Mesenchymal stem cell (in vitro differentiated cells and primary cell): ENCODE measurements around the gene CDC20.

ENCODE experiments used
- DNase-seq: peaks from one replicate; pipeline ENCODE4 v3.0.0-alpha.2; 2013
- H2AFZ ChIP-seq: one replicate; pipeline ENCODE4 v1.6.1; 2013; ENCODE audit warnings: low read depth, mild to moderate bottlenecking, control low read depth, inconsistent platforms, low read length, moderate library complexity
- H2AK5ac ChIP-seq: 2 replicates; pipeline ENCODE4 v1.6.1; 2013; ENCODE audit warnings: low read length, moderate library complexity, mild to moderate bottlenecking, inconsistent platforms; ENCODE audit not compliant: severe bottlenecking
- H2BK120ac ChIP-seq: one replicate; pipeline ENCODE4 v1.6.1; 2013; ENCODE audit warnings: low read depth, mild to moderate bottlenecking, inconsistent platforms, low read length, moderate library complexity
- H2BK12ac ChIP-seq, 2 experiments: one replicate each; pipeline ENCODE4 v1.6.1; 2013; ENCODE audit warnings: inconsistent platforms in 2 of 2, low read length in 2 of 2, mild to moderate bottlenecking in 2 of 2, moderate library complexity in 2 of 2, control low read depth in 1 of 2
- H2BK15ac ChIP-seq: one replicate; pipeline ENCODE4 v1.6.1; 2013; ENCODE audit warnings: mild to moderate bottlenecking, low read depth, inconsistent platforms; ENCODE audit not compliant: poor library complexity, severe bottlenecking
- H2BK5ac ChIP-seq: 2 replicates; pipeline ENCODE4 v1.6.1; 2013; ENCODE audit warnings: low read depth, mild to moderate bottlenecking, low read length, control low read depth, inconsistent platforms; ENCODE audit not compliant: poor library complexity, severe bottlenecking
- H3K14ac ChIP-seq, 2 experiments: one replicate each; pipeline ENCODE4 v1.6.1; 2013; ENCODE audit warnings: inconsistent platforms in 2 of 2, low read length in 2 of 2, control low read depth in 1 of 2, mild to moderate bottlenecking in 1 of 2, moderate library complexity in 1 of 2
- H3K18ac ChIP-seq, 2 experiments: one replicate each; pipeline ENCODE4 v1.6.1; 2013; ENCODE audit warnings: inconsistent platforms in 2 of 2, low read length in 2 of 2, control low read depth in 1 of 2, low read depth in 1 of 2, mild to moderate bottlenecking in 1 of 2
- H3K23ac ChIP-seq, 2 experiments: one replicate each; pipeline ENCODE4 v1.6.1; 2013; ENCODE audit warnings: inconsistent platforms in 2 of 2, low read length in 2 of 2, mild to moderate bottlenecking in 2 of 2, moderate library complexity in 2 of 2, control low read depth in 1 of 2
- H3K27ac ChIP-seq: 2 replicates; pipeline ENCODE4 v1.5.1; 2013; ENCODE audit warnings: mild to moderate bottlenecking, moderate library complexity, low read length, control low read depth, inconsistent platforms; ENCODE audit not compliant: poor library complexity, severe bottlenecking
- H3K27me3 ChIP-seq, 2 experiments: 2 replicates each; pipeline versions ENCODE4 v1.6.1 to v1.7.0; 2013; ENCODE audit warnings: low read length in 2 of 2, mild to moderate bottlenecking in 2 of 2, moderate library complexity in 2 of 2, control low read depth in 1 of 2, inconsistent platforms in 1 of 2; ENCODE audit not compliant: control insufficient read depth in 1 of 2, insufficient read depth in 1 of 2
- H3K36me3 ChIP-seq, 2 experiments: 2 replicates each; pipeline versions ENCODE4 v1.6.1 to v1.7.0; 2013; ENCODE audit warnings: low read length in 2 of 2, control low read depth in 1 of 2, inconsistent platforms in 1 of 2, low read depth in 1 of 2, mild to moderate bottlenecking in 1 of 2; ENCODE audit not compliant: insufficient read depth in 2 of 2, control insufficient read depth in 1 of 2
- H3K4ac ChIP-seq, 2 experiments: one replicate each; pipeline ENCODE4 v1.6.1; 2013; ENCODE audit warnings: inconsistent platforms in 2 of 2, low read length in 2 of 2, mild to moderate bottlenecking in 2 of 2, moderate library complexity in 2 of 2, control low read depth in 1 of 2, low read depth in 1 of 2
- H3K4me1 ChIP-seq: 2 replicates; pipeline ENCODE4 v1.6.1; 2013; ENCODE audit warnings: low read depth, low read length, control low read depth; ENCODE audit not compliant: control insufficient read depth, insufficient read depth
- H3K4me2 ChIP-seq: 2 replicates; pipeline ENCODE4 v1.6.1; 2013; ENCODE audit warnings: low read length, mild to moderate bottlenecking, inconsistent platforms; ENCODE audit not compliant: poor library complexity, severe bottlenecking
- H3K4me3 ChIP-seq, 2 experiments: 2 replicates each; pipeline versions ENCODE4 v1.5.1 to v1.7.0; 2013; ENCODE audit warnings: low read length in 2 of 2, mild to moderate bottlenecking in 2 of 2, control low read depth in 1 of 2, low read depth in 1 of 2; ENCODE audit not compliant: insufficient read depth in 1 of 2
- H3K79me1 ChIP-seq: replicated peaks from 2 replicates; pipeline ENCODE4 v1.6.1; 2013; ENCODE audit warnings: mild to moderate bottlenecking, control low read depth, low read length, inconsistent platforms; ENCODE audit not compliant: poor library complexity, severe bottlenecking
- H3K9ac ChIP-seq: 2 replicates; pipeline ENCODE4 v1.7.0; 2013; ENCODE audit warnings: mild to moderate bottlenecking, low read length, moderate library complexity
- H3K9me3 ChIP-seq: 2 replicates; pipeline ENCODE4 v1.7.0; 2013; ENCODE audit warnings: mild to moderate bottlenecking, low read length; ENCODE audit not compliant: control insufficient read depth
- H4K8ac ChIP-seq: one replicate; pipeline ENCODE4 v1.6.1; 2013; ENCODE audit warnings: inconsistent platforms, mild to moderate bottlenecking, low read length, moderate library complexity
- H4K91ac ChIP-seq: one replicate; pipeline ENCODE4 v1.6.1; 2013; ENCODE audit warnings: mild to moderate bottlenecking, low read length, inconsistent platforms
- WGBS: methylation state at CpG from one replicate; pipeline ENCODE4 v1.1.7; 2013; ENCODE audit warnings: mixed read lengths; 5-methylcytosine and 5-hydroxymethylcytosine counted together

The CDC20 gene

GRCh38 chr1:43324810-43325209 lies 34.0 kb upstream of the CDC20 start:
- Histone ChIP-seq H4K91ac (no peak overlapping the region), H3K4me2 (no peak overlapping the region)

DNA sequence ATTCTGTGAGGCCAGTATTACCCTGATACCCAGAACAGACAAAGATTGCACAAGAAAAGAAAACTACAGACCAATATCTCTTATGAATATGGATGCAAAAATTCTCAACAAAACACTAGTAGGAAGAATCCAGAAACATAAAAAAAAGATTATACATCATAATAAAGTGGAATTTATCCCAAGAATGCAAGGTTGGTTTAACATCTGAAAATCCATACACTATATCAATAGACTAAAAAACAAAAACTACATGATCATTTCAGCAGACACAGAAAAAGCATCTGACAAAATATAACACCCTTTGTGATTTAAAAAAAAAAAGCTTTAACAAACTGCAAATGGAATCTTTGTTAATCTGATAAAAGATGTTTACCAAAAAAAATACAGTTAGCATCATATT lies 33.4 kb upstream of the CDC20 start:
- peaks cover 34% of the 10 kb centered on the region for H3K9me3 ChIP-seq
- H3K79me1 ChIP-seq: no peaks in the 10 kb centered on the region
- H2BK12ac ChIP-seq: no peak overlapping the region
- H3K23ac ChIP-seq: no peak overlapping the region
- peaks cover 9% of the 10 kb centered on the region for H3K4me1 ChIP-seq
- no peak overlapping the region for H3K4ac ChIP-seq
- no peak overlapping the region for H4K91ac ChIP-seq
- no peak overlapping the region for H3K4me2 ChIP-seq
- no peak overlapping the region for H2BK120ac ChIP-seq
- no peak overlapping the region for H2AFZ ChIP-seq
- no peak overlapping the region for H3K9ac ChIP-seq
- no peak overlapping the region for H2BK15ac ChIP-seq
- no peak overlapping the region for H3K27ac ChIP-seq
- no peak overlapping the region for H4K8ac ChIP-seq
- H2AK5ac ChIP-seq: no peak overlapping the region
- H3K4me3 ChIP-seq: no peak overlapping the region
- no peak for DNase-seq
- no peak overlapping the region for H2BK5ac ChIP-seq
- no peak overlapping the region for H3K14ac ChIP-seq
- no peaks in the 10 kb centered on the region for H3K36me3 ChIP-seq
- no peaks in the 10 kb centered on the region for H3K27me3 ChIP-seq
- no peak overlapping the region for H3K18ac ChIP-seq

More at GRCh38 chr1:43324810-43325209, 34.0 kb upstream of the CDC20 start:
- no peak overlapping the region for H2BK120ac ChIP-seq
- no peak overlapping the region for H2BK12ac ChIP-seq
- no peaks in the 10 kb centered on the region for H3K27me3 ChIP-seq
- no peaks in the 10 kb centered on the region for H3K36me3 ChIP-seq
- no peak for DNase-seq
- no peak overlapping the region for H3K27ac ChIP-seq
- H3K23ac ChIP-seq: no peak overlapping the region
- H3K9me3 ChIP-seq: peaks cover 34% of the 10 kb centered on the region
- no peak overlapping the region for H3K4ac ChIP-seq
- H3K79me1 ChIP-seq: no peaks in the 10 kb centered on the region
- no peak overlapping the region for H2BK5ac ChIP-seq
- H2AK5ac ChIP-seq: no peak overlapping the region
- peaks cover 3% of the 10 kb centered on the region for H3K4me1 ChIP-seq
- H2BK15ac ChIP-seq: no peak overlapping the region
- 97% methylated on average over 1 of the region's 1 CpG for WGBS
- no peak overlapping the region for H3K14ac ChIP-seq
- H3K18ac ChIP-seq: no peak overlapping the region
- H3K9ac ChIP-seq: no peak overlapping the region
- H4K8ac ChIP-seq: no peak overlapping the region
- H3K4me3 ChIP-seq: no peak overlapping the region
- H2AFZ ChIP-seq: no peak overlapping the region

DNA sequence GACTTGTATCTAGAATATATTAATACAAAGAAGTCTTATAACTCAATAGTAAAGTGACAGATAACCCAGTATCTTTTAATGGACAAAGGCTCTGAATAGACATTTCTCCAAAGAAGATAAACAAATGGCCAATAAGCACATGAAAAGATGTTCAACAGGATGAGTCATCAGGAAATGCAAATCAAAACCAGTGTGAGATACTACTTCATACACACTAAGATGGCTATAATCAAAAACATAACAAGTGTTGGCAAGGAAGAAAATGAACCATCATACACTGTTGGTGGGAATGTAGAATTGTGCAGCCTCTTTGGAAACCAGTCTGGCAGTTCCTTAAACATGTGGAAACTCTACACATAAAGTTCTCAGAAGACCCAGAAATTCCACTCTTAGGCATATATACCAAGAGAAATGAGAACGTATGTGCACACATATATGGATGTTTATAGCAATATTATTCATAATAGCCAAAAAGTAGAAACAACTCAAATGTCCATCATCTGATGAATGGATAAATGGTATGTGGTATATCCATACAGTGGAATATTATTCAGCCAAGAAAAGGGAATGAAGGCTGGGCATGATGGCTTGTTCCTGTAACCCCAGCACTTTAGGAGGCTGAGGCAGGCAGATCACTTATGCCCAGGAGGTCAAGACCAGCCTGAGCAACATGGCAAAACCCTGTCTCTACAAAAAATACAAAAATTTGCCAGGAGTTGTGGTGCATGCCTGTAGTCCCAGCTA lies 31.1 kb upstream of the CDC20 start:
- no peaks in the 10 kb centered on the region for H3K79me1 ChIP-seq
- H2BK12ac ChIP-seq: no peak overlapping the region
- H3K27me3 ChIP-seq: no peaks in the 10 kb centered on the region
- peaks cover 34% of the 10 kb centered on the region for H3K9me3 ChIP-seq
- peaks cover 7% of the 10 kb centered on the region for H3K4me1 ChIP-seq
- no peak overlapping the region for H3K27ac ChIP-seq
- H4K91ac ChIP-seq: no peak overlapping the region
- no peak overlapping the region for H3K4me3 ChIP-seq
- no peak overlapping the region for H3K23ac ChIP-seq
- H3K4ac ChIP-seq: no peak overlapping the region
- H3K9ac ChIP-seq: no peak overlapping the region
- no peak overlapping the region for H2BK5ac ChIP-seq
- no peaks in the 10 kb centered on the region for H3K36me3 ChIP-seq
- H3K18ac ChIP-seq: no peak overlapping the region
- H2AK5ac ChIP-seq: no peak overlapping the region
- H2BK120ac ChIP-seq: no peak overlapping the region
- DNase-seq: no peak
- no peak overlapping the region for H3K4me2 ChIP-seq
- WGBS: no CpG with 5 or more reads among the region's 1 CpG
- H2BK15ac ChIP-seq: no peak overlapping the region
- no peak overlapping the region for H2AFZ ChIP-seq
- H4K8ac ChIP-seq: no peak overlapping the region
- H3K14ac ChIP-seq: no peak overlapping the region

- Histone ChIP-seq H3K4me2 (no peak overlapping the region), H2BK15ac (peak overlapping the region; percentile 12), H3K27me3 (peaks cover 0 to 6% of the 10 kb centered on the region in 2 experiments), H3K9me3 (peaks cover 18% of the 10 kb centered on the region), H3K14ac (no peak overlapping the region), H3K9ac (peak overlapping the region; percentile 36), H4K8ac (peak overlapping the region; percentile 85), H2AFZ (peak overlapping the region; percentile 32), H2AK5ac (no peak overlapping the region), H3K27ac (no peak overlapping the region), H3K4ac (no peak overlapping the region), H4K91ac (no peak overlapping the region), H2BK12ac (peak overlapping the region in 1 of 2 experiments; percentile 3), H3K79me1 (no peaks in the 10 kb centered on the region), H3K4me3 (no peak overlapping the region), H3K36me3 (no peaks in the 10 kb centered on the region), H3K18ac (no peak overlapping the region), H2BK5ac (no peak overlapping the region), H3K4me1 (peaks cover 7% of the 10 kb centered on the region), H2BK120ac (no peak overlapping the region), H3K23ac (no peak overlapping the region)
- DNase-seq: peak; percentile 72
- WGBS: 16% methylated on average over 5 of the region's 6 CpGs
Measured at GRCh38 chr1:43329995-43330751, 28.6 kb upstream of the CDC20 start.
